GM18907 (cell line): ENCODE measurements around the gene MT1M.
"Not testable (repeated sequence)": the region's sequence is repeated elsewhere in the genome, so short reads cannot be mapped to it uniquely, and the experiment has no call there.

Experiments used
- ATAC-seq: cut with Tn5 transposase; IDR thresholded peaks from one replicate; pipeline ENCODE4 v1.9.1; 2021; ENCODE audit warnings: mild to moderate bottlenecking, moderate library complexity; ENCODE audit not compliant: unreplicated experiment

The MT1M gene

GRCh38 chr16:56608043-56608875, 24.2 kb upstream of the MT1M start, which contains the start of gene MT2A:
MT2A (plus strand) TSS chr16:56608584; CDS start chr16:56608656, 72 bp downstream.
- peak; percentile 87 for ATAC-seq

GRCh38 chr16:56608876-56609462, 23.5 kb upstream of the MT1M start:
- ATAC-seq = no peak

- peak; percentile 52 for ATAC-seq
Observed at GRCh38 chr16:56609463-56609921, 23.0 kb upstream of the MT1M start.

GRCh38 chr16:56610017-56610608, 22.3 kb upstream of the MT1M start:
- ATAC-seq = peak; percentile 25

GRCh38 chr16:56610609-56611111, 21.8 kb upstream of the MT1M start:
- no peak for ATAC-seq

- no peak for ATAC-seq
Observed at GRCh38 chr16:56611281-56611833, 21.1 kb upstream of the MT1M start.

GRCh38 chr16:56613706-56614105, 18.8 kb upstream of the MT1M start:
- no peak for ATAC-seq

GRCh38 chr16:56614549-56614991, 17.9 kb upstream of the MT1M start:
- ATAC-seq = no peak

GRCh38 chr16:56615353-56615752, 17.1 kb upstream of the MT1M start:
- ATAC-seq = no peak

GRCh38 chr16:56616608-56617211, 15.7 kb upstream of the MT1M start:
- ATAC-seq = no peak

- no peak for ATAC-seq
Observed at GRCh38 chr16:56617212-56618085, 15.0 kb upstream of the MT1M start.

GRCh38 chr16:56618138-56618537, 14.3 kb upstream of the MT1M start:
- ATAC-seq = no peak

GRCh38 chr16:56620339-56620897, 12.0 kb upstream of the MT1M start:
- no peak for ATAC-seq

- not testable (repeated sequence) for ATAC-seq
Observed at GRCh38 chr16:56621665-56622445, 10.6 kb upstream of the MT1M start.

- ATAC-seq = not testable (repeated sequence)
Observed at GRCh38 chr16:56623184-56623583, 9.3 kb upstream of the MT1M start.

- ATAC-seq = no peak
Observed at GRCh38 chr16:56623637-56624036, 8.8 kb upstream of the MT1M start.

GRCh38 chr16:56625140-56625942, 7.1 kb upstream of the MT1M start, which contains the start of gene MT1E:
MT1E (plus strand) TSS chr16:56625781; CDS start chr16:56625852, 71 bp downstream.
- ATAC-seq = peak; percentile 57
